ENCODE data around the gene INO80B.
"Not testable (repeated sequence)": the region's sequence is repeated elsewhere in the genome, so short reads cannot be mapped to it uniquely, and the experiment has no call there.

Gene INO80B

DNA sequence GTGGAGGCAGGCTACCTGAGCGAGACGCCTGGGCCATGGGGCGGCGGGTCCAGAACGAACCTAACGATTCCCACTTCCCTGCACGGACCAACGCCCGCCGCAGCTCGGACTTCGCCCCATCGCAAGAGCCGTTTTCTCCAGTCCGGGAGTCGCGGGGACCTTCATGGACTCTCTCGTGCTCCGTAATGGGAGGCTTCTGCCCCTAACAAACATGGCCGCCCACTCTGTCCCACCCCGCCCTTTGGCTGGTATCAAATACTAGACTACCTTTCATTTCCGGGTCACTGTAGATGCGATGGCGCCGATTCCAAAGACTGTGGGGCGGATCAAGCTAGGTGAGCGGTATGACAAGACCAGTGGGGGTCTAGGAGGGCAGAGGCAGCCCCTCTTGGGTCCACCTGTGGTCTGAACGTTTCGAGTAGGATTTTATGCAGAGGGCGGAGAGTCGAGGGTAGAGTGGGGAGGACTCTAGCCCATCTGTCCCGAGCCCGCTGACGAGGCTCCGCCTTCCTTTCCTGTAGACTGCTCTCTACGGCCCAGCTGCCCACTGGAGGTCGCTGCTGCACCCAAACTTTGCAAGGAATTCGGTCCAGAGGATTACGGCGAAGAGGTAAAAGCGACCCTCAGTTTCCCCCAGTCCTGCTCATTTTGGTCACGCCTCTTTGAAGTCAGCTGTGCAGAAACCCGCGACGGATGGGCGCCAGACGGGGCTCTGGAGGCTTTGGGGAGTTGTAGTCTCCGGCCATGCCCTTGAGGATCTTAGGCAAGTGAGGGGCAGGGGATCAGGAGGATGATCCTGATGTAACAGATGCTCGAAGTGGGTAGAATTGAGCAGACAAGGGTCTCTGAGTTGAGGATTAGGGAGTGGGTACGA is 28.2 kb downstream of the INO80B start, which contains the start of the genes CCDC142 and TTC31:
TSS of gene CCDC142 (minus strand) at position 198 of the 874 bp plus-strand sequence. CDS start at position 37, 161 bp downstream.
TSS of gene TTC31 (plus strand) at position 281 of the 874 bp plus-strand sequence. CDS start at position 296, 15 bp downstream.
- peak; percentile 97 for DNase-seq

DNA sequence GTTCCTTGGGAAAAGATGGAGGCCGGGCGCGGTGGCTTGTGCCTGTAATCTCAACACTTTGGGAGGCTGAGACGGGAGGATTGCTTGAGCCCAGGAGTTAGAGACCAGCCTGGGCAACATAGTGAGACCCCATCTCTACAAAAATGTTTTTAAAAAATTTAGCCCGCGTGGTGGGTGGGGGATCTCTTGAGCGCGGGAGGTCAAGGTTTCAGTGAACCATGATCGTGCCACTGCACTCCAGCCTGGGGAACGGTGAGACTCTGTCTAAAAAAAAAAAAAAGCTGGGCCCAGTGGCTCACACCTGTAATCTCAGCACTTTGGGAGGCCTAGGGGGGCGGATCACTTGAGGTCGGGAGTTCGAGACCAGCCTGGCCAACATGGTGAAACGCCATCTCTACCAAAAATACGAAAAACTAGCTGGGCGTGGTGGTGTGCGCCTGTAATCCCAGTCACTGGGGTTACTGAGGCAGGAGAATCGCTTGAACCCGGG is 28.8 kb downstream of the INO80B start:
- DNase-seq: not testable (repeated sequence)

DNA sequence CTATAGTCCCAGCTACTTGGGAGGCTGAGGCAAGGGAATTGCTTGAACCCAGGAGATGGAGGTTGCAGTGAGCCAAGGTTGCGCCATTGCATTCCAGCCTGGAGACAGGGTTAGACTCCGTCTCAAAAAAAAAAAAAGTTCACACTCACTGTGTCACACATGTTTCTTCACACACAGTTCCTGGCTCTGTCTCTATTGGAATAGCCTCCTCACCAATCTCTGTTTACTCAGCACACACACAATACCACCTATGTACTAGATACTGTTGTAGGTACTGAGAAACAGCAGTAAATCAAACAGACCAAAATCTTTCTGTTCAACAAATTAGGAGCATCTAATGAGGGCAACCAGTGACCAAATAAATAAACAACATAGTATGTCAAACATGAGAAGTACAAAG is 31.3 kb downstream of the INO80B start:
- no peak for DNase-seq

DNA sequence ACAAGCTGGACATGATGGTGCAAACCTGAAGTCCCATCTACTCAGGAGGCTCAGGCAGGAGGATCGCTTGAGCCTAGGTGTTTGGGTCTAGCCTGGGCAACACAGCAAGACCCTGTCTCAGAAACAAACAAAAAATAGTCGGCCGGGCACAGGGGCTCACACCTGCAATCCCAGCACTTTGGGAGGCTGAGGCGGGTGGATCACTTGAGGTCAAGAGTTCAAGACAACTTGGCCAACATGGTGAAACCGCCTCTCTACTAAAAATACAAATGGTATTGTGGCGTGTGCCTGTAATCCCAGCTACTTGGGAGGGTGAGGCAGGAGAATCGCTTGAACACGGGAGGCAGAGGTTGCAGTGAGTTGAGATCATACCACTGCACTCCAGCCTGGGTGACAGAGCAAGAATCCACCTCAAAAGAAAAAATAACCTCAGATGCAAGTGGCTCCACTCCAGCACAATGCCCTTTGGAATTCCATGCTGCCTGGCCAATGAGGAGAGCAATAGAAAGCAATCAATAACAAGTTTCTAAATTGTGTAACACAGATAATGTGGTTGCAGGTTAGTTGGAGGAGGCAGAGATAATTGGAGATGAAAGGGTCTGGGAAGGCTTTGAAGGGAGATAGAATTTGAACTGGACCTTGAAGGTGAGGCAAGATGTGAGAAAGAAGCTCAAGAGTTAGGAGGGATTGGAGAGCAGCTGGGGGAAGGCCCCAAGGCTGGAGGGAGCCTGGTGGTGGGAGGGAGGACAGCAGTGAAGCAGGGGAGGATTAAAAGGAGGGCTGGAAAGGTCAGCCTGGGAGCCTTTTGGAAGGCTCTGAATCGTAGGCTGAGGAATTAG is 34.0 kb downstream of the INO80B start:
- DNase-seq: no peak

DNA sequence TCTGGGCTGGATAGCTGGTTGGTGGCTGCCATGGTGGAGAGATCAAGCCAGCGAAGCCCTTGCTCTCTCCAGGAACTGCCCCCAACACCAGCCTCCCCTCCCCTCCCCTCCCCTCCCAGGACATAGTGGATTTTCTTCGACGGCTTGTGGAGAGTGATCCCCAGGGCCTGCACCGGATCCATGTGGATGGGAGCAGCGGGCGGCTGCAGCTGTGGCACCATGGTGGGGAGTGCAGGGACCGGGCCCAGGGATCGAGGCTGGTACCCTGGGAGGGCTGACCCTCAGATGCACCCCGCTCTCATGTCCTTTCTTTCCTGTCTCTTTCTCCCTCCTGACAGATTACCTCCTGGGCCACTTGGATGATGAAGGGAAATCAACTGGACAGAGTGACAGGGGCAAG is 35.0 kb downstream of the INO80B start:
- DNase-seq: no peak

DNA sequence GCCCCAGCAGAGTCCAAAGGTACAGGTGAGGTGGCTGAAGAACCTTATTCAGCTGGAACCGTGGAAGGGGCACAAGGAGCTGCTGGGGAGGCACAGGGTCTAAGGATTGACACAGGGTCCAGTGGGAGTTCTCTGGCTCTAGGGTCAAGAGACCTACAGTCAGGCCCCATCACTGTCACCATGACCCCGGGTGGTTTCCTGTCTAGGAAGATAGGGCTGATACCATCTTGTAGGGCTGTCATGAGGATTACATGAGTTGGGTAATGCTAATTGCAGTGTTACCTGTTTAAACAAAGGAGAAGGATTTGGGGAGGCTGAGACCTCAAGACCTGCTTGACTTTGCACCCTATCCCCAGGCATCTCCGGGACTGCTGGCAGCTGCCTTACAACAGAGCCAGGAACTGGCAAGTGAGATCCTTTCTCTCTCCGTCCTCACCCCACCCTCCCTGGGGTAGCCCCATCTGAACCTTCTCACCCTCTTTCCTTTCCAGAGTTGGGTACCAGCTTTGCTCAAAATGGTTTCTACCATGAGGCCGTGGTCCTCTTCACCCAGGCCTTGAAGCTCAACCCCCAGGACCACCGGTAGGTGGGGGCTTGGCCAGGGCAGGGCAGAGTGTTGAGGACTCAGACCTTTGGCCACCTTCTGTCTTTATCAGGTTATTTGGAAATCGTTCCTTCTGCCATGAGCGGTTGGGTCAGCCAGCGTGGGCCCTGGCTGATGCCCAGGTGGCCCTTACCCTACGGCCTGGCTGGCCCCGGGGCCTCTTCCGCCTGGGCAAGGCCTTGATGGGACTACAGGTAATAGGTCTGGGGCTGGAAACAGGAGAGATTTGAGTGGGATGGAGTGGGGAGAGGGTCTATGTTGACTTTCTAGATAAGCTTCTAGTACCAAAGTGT is 37.0 kb downstream of the INO80B start:
- DNase-seq: no peak

DNA sequence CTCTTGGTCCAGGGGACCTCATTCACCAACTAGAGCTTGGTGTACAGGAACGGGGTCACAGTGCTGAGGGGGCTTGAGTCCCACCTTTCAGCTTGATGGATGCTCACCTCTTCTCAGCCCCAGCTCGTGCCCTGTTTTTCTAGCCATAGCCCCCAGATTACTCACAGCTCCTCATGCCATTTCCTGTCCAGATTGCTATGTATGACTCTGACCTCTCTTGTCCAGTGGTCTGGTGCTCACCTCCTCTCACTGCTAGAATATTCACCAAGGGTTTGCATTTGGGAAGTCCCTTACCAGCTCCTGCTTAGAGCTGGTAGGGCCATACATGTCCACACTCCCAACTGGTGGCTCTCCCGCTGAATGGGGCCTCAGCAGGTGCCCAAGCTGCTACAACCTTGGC is 38.7 kb downstream of the INO80B start:
- no peak for DNase-seq

DNA sequence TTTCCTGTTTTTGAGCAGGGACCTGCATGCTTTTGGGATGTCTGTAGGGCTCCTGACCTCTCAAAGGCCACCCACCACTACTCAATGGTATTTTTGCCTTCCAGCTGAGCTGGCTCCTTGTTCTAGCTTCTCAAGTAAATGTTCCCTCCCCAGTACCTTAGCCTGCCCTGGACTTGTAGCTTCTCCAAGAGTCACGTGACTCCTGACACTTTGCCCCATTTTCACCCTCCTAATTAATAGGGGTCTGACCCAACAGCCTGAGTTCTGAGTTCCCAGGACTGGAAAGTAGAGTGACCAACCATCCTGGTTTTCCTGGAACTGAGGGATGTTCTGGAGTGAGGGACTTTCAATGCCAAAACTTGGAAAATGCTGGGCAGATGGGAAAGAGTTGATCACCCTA is 40.6 kb downstream of the INO80B start:
- no peak for DNase-seq

DNA sequence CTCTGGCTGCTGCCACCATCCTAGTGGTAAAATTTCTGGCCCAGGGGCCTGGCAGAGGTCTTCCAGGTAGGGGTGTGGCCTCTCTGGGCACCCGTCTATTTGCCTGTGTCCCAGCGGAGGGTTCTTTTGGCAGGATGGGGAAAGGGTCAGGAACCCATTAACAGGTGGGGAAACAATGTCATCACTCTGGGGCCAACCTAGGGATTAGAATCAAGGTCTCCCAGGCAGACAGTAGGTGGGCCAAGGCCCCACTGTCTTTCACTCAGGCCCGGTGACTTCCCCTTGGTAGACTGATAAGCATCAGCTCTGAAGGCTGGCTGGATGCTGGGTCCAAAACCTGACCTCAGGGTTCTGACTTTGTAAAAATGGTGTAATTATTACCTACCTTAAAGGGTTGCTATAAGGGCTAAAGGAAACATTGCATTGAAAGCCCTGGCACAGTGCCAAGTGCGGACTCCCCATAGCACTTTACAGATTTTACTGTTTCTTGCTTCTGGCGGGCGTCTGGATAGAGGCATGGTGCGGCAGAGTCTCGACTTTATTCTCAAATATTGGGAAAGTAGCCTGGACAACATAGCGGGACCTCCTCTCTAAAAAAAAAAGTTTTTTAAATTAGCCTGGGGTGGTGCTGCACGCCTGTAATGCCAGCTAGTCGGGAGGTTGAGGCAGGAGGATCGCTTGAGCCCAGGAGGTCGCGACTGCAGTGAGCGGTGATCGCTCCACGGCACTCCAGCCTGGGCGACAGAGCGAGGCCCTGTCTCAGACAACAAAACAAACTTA is 42.3 kb downstream of the INO80B start:
- no peak for DNase-seq

DNA sequence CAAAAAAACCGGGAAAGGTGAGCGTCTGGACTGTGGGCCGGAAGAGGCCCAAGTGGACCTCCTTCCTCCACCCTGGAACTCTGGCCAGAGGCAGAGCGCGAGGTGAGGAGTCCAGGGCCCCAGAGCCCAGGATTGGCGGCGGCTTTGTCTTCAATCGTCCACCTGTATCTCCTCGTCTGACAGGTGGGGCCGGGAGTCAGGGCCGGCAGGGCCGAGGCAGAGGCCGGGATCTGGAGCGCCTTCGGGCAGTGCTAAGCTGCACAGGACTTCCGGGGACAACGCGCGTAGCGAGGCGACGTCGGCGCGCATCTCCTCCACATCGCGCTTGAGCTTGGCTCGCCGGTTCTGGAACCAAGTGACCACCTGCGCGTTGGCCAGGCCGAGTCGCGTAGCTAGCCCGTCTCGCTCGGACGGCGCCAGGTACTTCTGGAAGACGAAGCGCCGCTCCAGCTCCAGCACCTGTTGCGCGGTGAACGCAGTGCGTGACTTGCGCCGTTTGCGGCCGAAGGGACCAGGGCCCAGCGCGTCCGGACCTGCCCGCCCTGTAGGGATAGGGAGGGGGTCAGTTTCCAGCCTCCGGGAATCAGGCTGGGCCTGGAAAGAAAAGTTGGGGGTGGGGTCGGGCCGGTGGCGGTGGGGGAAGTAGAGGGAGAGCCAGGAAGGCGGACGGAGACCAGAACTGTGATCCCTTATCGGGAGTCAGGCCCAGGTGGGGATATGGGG is 43.1 kb downstream of the INO80B start:
- DNase-seq: no peak

DNA sequence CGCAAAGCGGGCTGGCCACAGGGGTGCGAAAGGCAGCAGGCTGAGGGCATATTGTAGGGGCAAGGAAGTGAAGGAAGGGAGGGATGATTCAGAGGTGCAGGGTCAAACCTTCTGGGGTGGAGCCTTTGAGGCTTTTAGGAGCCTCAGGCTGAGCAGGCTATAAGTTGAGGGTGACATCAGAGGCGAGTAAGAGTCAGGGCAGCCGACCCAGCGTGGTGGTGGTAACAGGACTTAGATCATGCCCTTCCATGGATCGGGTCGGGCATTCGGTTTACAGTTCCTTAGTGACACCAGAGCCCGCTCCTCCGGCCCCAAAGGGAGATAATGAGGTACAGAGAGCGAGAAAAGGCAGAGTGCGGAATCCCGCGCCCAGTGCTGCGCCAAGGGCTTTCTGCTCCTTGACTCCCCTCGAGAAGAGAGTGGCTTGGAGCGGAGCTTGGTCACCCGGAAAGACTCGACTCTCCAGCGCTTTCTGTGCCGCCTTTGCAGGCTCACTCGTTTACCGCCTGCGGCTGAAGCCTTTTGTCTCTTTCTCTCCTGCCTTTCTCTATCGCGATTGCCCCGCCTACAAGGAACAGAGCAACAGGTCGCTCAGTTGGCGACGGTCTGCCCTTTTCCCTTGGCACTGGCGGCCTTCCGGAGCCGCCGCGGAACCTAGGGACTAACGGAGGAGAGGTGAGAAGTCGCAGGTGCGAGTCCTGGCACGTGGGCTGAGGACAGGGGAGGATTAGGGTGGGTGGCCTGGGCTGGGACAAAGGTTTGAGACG is 43.8 kb downstream of the INO80B start:
- DNase-seq: no peak

DNA sequence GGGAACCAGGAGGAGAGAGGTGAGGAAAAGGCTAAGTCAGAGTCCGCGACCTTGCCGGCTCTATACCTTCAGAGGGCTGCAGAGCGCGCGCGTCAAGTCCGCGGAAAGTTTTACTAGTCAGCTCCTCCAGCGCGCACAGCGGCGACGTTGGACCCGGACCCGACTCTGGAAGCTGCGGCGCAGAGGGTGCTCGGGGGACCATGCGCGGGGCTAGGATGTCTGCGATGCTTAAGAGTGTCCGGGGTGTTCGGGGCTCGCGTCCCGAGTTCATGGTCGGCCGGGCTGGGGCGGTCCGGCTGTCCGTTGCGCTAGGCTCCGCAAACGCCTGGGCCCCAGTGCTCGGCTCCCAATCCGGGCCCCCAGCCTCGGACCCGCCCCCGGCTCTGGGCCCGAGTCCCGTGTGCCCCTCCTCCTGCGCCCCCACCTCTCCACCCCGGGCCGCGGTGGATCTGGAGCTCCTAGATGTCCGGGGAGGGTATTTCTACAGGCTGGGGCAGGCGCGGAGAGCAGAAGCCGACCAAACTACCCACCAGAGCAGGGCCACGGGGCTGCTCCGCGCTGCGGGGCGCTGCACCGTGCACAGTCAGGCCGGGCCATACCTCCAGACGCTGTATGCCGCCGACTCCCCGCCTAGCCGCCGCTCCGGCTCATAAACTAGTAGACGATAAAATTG is 44.5 kb downstream of the INO80B start, which contains the start of gene LBX2:
TSS of gene LBX2 (minus strand) at position 337 of the 673 bp plus-strand sequence. CDS start at position 271, 66 bp downstream.
- DNase-seq: peak; percentile 72

DNA sequence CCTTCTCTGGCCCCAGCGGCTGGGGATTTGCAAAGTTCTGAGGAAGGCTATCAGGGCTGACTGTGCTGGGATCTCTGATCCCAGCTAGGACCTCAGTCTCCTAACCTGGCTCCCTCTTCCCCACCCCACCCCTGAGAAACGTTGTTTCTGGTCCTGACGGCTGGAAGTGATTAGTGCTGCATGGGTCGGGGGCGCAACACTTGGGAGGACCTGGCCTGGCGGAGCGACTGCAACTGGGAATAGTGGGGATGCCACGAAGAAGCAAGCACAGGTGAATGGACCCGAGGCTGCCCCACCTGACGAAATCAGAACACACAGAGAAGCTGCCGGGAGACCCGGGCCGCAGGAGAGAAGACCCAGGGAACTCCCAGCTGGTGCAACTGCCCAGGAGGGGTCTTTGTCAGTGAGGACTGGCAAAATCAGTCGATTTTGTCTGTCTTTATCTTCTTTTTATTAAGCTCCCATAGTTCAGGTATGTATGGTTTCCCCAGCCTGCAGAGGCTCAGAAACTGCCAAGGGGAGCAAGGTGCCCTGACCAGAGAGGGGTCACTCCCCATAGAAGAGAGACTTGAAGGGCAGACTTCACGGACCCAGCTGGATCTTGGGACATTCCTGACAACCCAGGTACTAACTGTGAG is 45.2 kb downstream of the INO80B start:
- DNase-seq: no peak

DNA sequence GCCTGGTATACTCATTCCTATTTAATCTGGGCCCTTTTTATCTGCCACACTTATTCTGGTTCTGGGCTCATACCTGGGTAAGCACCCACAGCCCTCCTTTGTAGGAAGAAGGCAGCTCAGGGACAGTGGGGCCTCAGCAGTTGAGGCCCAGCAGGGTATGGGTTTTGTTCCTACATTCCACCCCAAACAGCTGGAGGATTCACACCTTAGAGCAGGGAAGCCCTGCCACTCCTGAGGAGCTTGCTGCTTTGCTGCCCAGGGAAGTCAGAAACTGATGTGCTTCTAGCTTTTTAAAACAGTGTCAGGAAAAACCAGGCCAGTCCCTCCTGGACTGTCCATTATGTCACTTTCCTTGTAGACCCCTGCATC is 45.7 kb downstream of the INO80B start:
- no peak for DNase-seq

DNA sequence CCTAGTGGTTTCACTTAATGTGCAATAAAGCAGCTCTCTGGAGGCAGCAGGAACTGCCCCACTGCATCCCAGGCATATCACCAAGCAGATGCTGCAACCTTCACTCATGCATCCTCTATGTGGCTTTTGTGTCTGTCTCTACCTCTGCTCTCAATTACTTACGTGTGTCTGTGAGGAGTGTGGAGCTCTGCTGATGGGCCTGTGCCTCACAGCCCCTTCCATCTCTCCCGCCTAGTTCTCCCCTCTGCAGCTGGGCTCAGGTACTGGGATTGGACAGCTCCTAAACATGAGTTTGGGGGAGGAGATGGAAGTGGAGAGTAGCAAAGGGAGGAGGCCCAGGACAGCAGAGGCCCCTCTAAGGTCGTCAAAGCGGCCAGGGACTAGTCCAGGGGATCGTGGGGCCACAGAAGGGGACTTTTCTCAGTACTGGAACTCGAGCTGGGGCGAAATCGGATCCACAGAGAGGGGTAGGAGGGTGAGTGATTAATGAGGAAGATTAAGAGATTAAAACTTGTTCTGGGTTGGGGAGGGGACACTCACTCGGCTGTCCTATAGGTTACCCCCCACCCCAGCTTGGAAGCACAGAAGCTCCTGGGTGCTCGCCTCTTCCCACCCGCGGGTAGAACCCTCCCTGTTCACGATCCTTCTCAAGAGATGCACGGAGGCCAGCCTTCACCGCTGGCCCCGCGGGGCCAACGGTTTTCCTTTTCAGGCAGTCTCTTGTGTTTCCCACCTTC is 46.6 kb downstream of the INO80B start:
- DNase-seq: no peak

DNA sequence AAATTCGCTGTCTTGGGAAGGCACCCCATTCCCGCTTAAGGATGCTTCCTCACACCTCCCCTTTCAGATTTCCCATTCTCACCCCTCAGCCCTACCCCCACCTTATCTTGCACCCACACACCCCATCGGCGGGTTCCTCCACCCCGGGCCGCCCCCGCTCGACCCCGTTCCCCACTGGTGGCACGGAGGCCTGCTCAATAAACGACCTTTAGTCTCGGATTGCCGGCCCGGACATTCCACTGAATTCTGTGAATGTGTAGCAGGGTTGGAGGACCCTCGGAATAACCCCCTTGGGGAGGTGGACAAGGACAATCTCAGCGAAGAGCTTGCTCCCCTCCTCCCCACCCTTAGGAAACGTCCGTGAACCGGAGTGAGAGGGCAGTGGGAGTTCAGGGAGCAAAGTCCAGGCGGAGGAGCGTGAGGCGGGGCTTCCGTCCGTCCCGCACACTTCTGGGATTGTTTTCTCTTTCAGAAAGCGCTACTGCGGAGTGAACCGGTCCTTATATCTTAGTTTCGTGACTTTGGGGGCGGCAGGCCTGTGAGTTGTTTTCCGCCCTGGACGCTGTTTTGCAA is 47.3 kb downstream of the INO80B start:
- DNase-seq: no peak

DNA sequence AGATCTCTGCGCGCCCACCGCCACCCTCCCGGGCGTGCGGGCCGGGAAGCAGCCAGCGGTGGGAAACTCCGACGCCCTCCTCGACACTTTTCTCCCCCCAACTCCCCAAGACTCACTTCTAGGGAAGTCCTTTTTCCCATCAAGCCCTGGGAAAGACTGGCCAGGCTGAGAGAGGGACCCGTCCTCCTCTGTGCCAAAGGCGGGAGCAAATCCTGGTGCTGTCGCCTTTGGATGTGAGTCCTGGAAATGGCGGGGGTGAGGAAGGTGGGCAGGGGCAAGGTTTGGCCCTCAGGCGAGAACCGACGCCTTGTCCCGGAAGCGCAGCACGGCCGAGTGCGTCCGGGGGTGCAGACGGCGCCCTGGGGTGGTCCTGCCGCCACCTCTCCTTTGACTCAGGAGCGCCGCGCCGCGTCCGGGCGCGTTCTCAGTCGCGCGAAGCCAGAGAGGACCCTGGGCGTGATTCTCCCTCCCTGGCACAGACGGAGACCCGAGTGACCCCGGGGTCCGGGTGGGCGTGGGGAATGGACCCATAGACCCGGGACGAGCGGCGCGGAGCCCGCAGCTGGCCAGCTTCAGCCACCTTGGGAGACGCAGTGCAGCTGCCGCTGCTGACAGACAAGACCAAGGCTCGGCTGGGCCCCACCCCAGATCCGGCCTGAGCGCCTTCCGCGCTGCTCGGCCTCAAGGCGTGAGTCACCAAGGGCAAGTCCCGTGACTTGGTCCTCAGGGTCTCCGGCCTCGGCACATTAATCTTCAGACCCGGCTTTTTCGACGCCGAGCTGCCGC is 48.0 kb downstream of the INO80B start:
- DNase-seq: peak; percentile 80

Measured in right hindlimb (tissue), 1 donor.